DMS 273 treated with DMSO at 0.1 percent for 48 hours (cell line): ENCODE results near the gene GP5.
A peak's percentile ranks its signal among the peaks of the same experiment; 100 is the strongest.

Experiments used
- DNase-seq: peaks from one replicate; lab custom pipeline; 2025; lab: John Stamatoyannopoulos, UW

The GP5 gene, protein sequence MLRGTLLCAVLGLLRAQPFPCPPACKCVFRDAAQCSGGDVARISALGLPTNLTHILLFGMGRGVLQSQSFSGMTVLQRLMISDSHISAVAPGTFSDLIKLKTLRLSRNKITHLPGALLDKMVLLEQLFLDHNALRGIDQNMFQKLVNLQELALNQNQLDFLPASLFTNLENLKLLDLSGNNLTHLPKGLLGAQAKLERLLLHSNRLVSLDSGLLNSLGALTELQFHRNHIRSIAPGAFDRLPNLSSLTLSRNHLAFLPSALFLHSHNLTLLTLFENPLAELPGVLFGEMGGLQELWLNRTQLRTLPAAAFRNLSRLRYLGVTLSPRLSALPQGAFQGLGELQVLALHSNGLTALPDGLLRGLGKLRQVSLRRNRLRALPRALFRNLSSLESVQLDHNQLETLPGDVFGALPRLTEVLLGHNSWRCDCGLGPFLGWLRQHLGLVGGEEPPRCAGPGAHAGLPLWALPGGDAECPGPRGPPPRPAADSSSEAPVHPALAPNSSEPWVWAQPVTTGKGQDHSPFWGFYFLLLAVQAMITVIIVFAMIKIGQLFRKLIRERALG

DNA sequence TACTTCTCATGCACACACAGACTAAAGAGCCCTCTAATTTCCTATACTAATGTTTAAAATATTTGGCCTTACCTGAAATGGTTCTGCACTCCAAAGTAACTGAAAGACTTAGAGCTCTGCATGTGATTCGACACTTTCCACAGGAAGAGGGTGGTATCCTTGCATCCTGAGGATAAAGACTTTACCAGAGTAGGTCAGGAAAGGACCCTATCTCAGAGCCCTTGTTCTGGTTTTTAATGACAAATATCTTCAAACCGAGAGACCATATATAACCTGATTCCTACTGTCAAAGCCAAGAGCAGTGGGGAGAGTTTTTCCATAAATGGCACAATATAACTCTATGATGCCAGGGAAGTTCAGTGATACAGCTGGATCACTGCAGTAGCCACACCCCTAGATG lies at the start of gene GP5:
Gene GP5, minus strand, starts transcription at position 101 of the 400 bp plus-strand sequence. CDS start 984 bp downstream, outside the sequence.
- no peak for DNase-seq

DNA sequence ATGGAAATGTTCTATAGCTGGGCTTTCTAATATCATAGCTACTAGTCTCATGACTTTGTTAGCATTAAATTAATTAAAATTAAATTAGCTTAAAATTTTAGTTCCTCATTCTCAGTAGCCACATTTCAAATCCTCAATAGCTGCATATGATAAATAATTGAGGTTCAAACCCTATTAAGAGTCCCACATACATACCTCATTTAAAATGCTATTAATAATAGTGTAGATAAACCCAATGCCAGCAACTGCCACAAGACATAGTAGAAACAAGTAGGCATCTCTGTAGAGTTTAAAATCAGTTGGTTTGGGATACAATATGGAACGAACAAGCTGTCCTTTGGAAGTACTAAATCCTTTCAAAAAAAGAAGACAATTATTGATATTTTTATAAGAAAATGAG lies 48.6 kb upstream of the GP5 start:
- DNase-seq = no peak

DNA sequence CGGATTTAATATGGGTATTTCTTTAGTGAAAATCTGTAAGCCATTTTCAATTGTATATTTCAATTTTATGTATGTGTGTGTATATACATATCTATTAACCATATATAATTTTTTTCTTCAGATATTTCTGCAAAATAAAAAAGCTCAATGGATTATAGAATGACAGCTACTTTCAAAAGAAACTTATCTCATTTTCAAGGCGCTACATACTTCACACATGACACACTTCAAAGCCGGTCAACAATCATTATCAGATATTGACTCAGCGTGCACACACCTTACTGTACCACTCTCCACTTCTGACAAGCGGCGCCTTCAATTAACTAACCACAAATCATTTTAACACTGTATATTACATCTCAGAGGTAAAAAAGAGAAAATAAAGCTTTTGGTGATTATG lies 48.1 kb upstream of the GP5 start:
- no peak for DNase-seq

DNA sequence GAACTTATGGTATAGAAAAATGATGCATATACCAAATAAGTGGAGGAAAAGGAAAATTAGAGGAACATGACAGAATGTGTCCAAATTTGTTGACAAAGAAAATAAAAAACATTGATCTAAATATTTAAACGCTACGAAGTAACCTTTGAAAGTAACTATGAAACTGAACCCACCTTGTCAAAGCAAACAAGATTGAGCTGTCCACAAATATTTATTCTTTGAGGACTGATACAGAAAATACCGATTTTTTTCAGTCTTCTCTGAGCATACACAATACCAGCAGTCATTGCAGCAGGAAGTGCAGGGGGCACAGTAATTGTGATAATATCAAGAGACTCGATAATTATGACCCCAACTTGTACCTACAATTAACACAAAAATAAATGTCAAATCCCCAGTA lies 47.7 kb upstream of the GP5 start:
- no peak for DNase-seq

DNA sequence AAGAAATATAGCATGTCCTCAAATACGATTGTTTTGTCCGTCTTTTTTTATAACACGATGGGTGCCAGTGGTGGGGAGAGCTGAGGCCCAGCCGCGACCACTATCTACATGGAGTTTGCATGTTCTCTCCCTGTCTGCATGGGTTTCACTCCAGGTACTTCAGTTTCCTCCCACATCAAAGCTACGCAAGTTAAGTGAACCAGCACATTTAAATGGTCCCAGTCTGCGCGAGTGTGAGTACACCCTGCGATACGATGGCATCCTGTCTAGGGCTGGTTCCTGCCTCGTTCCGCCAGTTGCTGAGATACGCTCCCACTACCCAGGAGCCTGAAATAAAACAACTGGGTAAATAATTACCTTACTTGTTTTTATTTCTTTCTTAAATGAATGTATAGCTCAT lies 47.1 kb upstream of the GP5 start:
- no peak for DNase-seq

DNA sequence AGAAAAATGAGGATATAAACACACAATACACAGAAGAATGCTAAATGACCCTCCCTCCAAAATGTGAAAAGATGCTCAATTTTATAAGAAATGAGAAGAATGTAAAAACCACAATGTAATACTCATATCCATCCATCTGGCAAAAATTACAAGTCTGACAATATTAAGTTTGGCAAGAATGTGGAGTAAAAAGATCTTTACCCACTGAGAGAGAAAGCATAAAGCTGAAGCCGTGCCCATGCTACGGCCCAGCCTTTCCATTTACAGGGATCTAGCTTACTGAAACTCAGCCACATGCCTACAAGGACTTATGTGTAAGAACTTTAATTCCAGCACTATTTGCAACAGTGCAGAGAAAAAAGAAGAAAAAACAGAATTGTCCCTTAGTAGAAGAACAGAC lies 44.8 kb upstream of the GP5 start:
- no peak for DNase-seq

DNA sequence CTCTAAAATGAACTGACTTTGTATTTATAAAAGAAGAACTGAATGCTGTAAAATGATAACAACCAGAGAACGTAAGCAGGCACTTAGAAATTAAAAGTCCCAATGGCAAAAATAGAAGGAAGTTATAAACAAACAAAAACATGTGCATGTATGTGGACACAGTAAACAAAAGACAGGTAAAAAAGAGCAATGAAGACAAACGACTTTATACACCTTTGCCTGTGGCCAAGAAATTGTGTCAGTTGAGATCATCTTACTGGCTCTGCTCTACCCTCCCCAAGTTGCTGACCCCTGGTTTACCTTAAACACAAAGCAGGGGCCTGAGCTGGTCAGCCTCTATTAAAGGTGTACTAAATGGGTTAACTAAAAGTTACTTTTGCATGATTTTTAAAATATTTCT lies 41.7 kb upstream of the GP5 start:
- DNase-seq = no peak

DNA sequence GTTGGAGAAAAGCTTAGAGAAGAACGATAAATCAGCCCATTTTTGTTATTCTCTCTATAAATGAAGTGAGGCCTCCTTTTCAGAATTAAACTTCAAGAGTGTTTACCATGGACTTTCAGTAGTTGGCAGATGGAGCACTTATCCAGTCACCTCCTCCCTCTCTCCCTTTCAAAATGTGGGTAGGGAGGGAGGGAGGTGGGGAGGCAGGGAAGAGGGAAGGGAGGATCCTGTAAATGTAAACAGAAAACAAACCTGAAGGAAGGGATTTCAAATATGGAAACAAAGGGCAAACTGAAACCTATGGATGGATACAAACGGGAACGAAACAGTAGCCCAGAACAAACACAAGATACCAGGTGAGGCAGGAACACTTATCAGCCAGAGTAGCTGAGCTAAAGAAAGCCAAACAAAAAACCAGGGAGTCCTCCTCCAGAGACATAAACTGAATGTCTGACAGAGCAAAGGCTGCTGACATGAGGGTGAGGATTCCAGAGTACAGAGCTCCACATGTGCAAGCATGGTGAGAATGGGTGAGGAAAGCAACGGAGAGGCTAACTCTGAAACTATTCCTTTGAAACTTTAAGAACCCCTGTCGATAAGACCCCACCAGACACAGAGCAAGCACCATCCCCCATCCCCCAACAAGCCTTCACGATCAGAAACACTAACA lies 41.0 kb upstream of the GP5 start:
- DNase-seq = no peak

DNA sequence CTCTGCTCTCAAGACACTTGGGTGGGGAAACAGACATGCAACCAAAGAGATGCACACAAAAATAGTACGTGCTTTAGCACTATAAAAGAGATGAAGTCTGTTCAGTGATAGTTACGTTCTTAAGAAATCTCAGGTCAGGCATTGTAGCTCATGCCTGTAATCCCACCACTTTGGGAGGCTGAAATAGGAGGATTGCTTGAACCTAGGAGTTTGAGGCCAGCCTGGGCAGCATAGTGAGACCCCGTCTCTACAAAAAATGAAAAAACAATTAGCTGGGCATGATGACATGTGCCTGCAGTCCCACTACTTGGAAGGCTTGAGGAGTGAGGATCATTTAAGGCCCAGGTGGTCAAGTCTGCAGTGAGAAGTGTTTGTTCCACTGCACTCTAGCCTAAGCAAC lies 35.4 kb upstream of the GP5 start:
- no peak for DNase-seq

DNA sequence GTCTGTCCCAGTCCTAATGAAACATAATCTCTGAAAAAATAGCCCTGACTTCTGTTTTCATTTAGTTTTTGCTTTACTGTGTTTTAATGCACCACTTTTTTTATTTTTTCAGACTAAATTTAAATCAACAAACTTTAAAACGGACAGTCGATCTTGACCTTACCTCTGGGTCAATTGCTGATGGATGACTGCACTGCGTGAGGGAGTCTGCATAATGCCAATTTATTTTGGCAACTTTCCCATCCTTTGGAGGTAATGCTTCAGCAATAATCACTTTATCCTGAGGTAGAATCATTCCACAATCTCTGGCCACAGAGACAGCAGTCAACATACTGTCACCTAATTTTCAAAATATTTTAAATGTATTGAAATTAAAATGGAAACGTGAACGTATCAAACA lies 32.5 kb upstream of the GP5 start:
- DNase-seq = no peak

DNA sequence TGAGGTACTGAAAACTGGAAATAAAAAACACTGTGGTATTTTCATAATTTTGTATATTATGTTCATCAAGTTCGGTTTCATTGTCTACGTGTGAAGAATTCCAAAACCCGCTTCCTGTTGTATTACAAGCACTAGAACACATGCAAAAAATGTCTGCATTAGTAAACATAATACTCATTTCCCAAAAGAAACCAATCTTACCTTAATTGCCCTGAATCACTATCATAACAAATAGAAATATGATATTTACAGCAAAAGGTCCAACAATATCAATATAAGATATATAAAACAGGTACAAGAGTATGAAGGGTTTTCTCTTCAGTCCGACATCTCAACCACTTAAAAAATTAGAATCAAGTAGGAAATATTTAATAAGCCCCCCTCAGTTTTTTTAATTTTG lies 26.3 kb upstream of the GP5 start:
- no peak for DNase-seq

DNA sequence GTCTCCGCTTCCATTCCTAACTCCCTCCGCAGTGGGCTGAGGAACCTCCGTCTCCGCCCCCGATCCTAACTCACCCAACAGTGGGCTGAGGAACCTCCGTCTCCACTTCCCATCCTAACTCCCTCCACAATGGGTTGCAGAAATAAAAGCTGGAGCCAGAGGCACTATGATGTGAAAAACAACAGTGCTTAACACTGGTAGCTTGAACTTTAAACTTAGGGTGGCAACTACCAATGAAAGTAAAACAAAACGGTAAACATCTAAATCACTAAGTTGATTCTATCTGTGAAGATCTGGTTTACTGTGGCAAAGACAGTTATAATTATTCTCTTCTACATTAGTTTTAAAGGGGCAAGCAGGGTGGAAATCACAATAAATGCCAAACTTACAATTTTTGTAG lies 25.9 kb upstream of the GP5 start:
- no peak for DNase-seq

DNA sequence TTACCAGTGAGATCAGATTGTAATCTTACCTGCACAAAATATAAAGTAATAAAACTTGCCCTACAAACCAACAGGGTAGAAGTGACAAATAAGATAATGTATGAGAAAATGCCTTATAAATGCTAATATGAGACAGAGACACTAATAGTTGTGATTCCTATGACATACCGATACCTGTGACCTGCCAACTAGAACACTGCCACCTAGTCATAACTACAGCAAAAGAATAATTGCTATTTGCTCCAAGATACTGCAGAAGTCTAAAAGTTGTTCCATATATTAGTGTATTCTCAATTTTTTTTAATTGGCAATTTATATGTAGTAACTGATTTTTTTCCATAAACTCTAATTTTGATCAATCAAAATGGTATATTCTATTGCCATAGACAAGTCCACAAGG lies 25.3 kb upstream of the GP5 start:
- no peak for DNase-seq

DNA sequence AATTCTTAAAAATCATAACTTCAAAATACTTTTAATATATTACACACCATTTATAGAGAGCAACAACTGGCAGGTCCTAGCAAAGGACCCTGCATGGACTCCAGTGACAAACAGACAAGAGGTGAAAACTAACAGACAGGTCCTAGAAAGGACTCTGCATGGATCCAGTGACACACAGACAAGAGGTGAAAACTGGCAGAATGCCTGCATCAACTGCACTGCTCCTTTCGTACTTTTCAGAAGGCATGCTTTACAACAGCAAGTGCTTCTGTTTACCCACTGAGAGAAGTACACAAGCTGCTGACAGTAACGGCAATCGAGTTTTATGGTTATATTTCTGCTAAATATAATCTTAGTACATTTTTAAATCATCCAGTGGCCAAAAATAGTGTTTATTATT lies 24.3 kb upstream of the GP5 start:
- no peak for DNase-seq

DNA sequence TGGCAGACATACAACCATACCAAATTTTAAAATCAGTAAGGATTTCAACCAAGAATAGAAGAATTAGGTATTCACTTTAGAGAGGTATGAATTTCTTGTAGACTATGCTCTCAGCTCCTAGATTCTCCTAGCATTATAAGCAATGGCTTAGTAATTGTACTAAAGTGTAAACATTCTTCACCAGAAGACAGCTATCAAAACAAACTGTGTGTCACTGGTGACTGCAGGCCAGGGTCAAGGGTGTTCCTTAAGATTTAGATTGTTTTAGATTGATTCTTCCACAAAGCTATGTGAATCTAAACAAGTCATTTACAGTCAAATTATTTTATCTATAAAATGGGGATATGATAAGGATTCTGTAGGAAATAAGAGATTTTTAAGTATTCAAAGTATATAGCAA lies 23.1 kb upstream of the GP5 start:
- no peak for DNase-seq

DNA sequence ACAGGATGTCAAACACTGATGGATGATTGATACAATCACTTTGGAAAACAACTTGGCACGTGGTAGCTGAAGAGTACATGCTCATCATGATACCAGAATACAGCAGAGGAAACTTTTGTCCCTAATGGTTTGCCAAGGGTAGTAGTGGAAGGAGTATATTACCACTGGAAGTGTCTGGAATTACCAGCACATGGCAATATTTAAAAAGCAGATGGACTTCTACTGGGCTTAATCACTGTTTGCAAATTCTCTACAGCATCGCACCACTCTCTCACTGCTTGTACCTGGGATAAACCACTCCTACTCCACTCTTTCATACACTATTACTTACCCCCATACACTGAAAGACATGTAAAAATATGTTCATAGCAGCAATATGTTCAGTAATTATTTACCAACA lies 19.6 kb upstream of the GP5 start:
- no peak for DNase-seq

DNA sequence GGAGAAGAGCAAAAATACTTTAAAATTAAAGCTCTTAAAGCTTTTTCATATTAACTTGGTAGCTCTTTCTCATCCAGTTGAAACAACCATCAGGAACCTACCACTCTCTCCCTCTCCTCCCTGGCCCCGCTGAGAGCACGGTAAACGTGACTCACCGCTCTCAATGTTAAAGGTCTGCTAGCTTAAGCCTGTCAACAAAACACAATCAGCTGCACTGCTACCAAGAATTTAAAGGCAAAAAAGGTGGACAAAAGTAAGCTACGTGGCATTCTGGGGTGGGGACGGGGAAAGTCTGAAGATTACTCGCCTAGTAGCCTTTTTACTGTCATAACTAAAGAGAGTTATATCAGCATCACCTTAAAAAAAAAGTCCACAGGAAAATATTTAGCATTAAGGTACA lies 8.4 kb upstream of the GP5 start:
- DNase-seq = no peak

DNA sequence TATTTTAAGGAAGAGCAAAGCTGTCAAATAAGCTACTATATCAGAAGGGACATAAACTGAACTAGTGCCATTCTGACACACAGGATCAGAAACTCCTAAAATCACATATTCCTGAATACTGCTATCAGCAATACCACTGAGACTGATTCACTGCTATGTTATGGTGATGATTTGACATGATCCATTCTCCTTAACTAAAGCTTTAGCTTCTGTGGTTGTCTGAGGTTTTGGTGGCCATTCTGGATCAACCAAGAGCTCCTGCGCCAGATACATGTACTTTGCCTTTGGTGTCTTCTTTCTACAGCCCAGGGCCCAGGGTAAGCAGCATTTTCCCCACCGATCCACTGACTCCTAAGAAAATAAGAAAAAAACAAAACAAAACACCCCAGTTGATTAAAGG lies 6.7 kb upstream of the GP5 start:
- no peak for DNase-seq

DNA sequence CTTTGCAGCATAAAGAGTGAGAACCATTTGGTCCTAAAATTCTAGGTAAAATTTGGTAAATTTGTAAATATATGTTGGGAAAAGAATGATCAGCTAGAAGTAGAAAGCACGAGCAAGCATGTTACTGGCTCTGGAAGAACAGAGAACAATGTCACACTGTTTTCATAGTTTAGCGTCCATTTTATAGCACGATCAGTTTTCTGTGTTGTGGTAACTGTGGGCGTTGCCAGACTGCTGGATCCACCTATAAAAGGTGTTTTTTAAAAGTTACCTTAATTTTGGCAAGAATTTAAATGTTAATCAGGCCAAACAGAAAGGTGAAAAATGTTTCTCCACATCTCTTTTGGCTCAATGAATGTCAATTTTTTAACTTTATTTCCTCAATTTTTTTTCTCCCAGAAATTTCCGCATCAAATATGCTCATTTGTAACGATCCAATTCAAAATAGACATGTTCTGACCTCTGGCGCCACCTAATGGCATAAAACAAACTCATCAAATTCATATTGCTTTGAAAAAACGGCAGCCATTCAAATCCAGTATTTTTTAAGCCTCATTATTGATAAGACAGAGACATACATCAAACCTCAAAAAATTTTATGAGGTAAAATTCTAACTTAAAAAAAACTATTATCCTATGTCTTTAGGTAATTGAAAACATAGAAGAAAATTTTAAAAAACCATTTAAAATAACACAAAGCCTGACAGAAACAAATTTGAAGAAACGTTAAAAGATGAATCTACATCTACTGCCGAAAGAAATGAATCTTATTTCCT lies 5.5 kb upstream of the GP5 start:
- peak; percentile 16 for DNase-seq

DNA sequence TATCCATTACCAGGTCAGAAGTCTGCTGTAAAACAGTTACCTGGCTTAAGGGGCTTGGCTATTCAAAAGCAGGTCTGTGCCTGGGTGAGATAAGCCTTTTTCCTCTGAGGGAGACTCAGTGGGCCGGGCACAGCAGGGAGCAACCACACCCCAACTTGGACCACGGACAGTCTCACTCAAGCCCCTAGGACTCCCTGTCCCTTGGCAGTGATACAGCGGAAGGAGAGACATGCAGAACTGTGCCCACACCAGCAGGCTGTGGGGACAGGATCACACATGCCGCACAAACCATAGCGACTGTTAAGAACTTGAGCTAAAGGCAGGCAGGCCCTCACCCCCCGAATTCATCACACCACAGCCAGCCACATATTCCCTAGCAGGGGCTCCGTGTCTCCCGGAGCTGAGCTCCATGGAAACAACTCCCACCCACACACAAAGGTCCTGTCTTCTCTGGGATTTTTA lies 2.8 kb upstream of the GP5 start:
- DNase-seq = no peak

DNA sequence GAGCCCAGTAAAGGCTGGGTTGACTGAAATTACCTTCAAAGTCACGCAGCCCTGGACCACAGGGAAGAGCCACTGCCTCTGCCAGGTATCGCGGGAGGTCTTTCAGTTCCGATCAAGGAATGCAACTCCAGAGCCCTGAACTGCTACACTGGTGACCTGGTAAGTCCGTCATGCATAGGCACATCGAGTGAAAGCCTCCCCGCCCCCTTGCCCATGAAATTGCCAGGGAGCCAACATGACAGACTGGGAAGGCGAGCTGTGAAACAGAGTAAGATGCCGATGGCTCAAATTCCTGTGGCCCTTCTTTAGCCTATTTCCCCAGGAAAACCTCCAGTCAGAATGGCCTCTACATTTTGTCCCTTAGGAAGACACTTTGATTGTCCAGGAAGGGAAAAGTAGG lies 2.3 kb upstream of the GP5 start:
- DNase-seq = no peak

DNA sequence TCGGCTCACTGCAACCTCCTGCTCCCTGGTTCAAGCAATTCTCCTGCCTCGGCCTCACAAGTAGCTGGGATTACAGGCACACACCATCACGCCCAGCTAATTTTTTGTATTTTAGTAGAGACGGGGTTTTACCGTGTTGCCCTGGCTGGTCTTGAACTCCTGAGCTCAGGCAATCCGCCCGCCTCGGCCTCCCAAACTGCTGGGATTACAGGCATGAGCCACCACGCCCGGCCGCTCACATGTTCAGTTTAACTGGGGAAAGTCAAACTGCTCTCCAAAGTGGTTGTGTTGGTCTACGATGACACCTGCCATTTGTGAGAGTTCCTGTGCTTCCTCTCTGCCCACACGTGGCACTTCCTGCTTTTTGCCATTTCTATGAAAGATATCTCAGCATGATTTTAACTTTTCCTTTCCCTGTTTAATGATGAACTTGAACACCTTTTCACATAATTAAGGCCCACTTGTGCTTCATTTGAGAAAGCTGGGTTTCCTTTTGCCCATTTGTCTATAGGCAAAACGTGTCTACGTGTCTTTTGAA lies 877 bp upstream of the GP5 start:
- DNase-seq = no peak
